ENCODE data around the gene NCAM2.
A peak's percentile ranks its signal among the peaks of the same experiment; 100 is the strongest.

NCAM2 gene

DNA sequence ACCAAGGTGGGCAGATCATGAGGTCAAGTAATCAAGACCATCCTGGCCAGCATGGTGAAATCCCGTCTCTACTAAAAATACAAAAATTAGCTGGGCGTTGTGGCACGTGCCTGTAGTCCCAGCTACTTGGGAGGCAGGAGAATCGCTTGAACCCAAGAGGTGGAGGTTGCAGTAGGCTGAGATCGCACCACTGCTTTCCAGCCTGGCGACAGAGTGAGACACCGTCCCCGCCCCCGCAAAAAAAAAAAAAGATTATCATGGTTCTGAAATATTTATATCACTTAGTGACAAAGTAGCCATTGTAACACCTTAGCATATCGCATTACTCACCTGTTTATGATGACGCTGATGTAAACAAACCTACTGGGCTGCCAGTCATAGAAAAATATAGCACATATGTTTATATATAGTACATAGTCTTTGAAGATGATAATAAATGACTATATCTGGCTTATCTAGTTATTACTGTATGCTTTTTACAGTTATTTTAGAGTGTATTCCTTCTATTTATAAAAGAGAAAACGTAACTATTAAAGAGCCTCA, 160.2 kb downstream of the NCAM2 start:
- H3K4me3 ChIP-seq (ENCODE audit: low read depth, low read length), result no peak overlapping the region
- DNase-seq (ENCODE audit: low read depth), result no peak

DNA sequence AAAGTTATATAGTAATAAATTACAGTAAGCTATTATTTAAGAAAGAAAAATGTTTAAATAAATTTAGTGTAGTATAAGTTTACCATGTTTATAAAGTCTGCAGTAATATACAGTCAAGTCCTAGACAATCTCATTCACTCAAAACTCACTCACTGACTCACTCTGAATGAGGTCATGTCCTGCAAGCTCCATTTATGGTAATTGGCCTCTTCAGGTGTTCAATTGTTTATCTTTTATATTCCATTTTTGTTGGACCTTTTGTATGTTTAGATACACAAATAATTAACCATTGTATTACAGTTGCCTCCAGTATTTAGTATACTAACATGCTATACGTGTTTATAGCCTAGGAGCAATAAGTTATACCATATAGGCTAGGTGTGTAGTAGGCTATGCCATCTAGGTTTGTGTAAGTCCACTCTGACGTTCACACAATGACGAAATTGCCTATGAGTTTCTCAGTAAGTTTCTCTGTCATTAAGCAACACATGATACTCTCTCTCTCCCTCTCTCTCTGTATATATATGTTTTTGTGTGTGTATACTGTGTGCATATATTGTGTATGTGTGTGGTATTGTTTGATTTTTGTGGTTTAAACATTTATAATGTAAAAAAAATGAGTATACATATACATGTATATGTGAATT, 161.2 kb downstream of the NCAM2 start:
- DNase-seq (ENCODE audit: low read depth), result no peak
- no peak overlapping the region for H3K4me3 ChIP-seq (ENCODE audit: low read depth, low read length)

DNA sequence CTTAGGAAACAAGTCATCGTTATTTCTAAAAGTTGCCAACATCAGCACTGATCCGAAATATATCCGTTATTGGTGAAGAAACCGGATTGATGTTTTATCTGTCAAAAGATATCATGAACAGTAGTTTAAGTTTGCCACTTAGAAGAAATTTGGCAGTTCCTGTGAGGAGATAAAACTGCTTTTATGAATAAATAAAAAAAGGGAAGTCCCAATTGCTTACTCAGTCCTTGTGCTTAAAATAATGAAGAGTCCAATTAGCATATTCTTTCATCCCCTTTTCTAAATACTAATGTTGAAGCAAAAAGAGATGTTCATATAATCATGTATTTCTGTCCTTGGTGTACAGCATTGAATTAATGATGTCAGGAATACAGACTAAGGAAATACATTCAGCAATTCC, 164.6 kb downstream of the NCAM2 start:
- H3K4me3 ChIP-seq (ENCODE audit: low read depth, low read length), result no peak overlapping the region
- DNase-seq (ENCODE audit: low read depth), result no peak

DNA sequence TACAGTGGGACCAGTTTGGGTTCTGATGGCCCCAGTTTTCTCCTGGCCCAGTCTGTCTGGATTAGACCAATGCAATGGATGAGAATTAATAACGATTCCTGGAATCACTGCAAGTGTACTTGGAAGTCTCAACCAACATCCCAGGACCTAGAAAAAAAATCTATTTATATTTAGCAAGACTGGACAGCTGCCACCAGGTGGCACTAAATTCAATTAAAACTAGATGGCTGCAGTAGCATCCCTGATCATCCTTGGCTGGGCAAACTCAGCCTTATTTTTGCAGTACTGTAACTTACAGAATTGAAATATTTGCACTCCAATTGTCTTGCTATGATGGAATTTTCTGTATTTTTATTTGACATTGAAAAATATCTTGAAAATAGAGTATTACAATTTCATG, 165.7 kb downstream of the NCAM2 start:
- H3K4me3 ChIP-seq (ENCODE audit: low read depth, low read length), result no peak overlapping the region
- DNase-seq (ENCODE audit: low read depth), result peak; percentile 31

- H3K4me3 ChIP-seq (ENCODE audit: low read depth, low read length), result no peak overlapping the region
- DNase-seq (ENCODE audit: low read depth), result peak; percentile 85
Observed at GRCh38 chr21:21165063-21165645, 166.9 kb downstream of the NCAM2 start.

DNA sequence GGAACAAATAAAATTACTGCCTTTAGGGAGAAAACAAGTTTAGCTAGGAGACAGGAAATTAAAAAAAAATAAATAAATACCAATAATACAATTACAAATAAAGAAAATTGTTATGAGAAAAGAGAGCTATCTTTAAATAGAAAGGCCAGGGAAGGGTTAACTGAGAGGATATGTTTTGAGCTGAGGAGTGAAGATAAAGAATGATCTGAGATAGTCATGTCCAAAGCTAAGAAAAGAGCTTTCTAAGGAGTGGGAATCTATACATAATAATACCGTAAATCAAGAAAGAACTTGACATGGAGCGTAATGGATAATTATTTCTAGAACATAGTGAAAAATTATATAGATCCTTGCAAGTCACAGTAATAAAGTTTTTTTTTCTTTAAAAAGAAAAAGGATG, 176.5 kb downstream of the NCAM2 start:
- no peak for DNase-seq (ENCODE audit: low read depth)
- no peak overlapping the region for H3K4me3 ChIP-seq (ENCODE audit: low read depth, low read length)

GRCh38 chr21:21175798-21176334, 177.7 kb downstream of the NCAM2 start:
- no peak overlapping the region for H3K4me3 ChIP-seq (ENCODE audit: low read depth, low read length)
- no peak for DNase-seq (ENCODE audit: low read depth)

DNA sequence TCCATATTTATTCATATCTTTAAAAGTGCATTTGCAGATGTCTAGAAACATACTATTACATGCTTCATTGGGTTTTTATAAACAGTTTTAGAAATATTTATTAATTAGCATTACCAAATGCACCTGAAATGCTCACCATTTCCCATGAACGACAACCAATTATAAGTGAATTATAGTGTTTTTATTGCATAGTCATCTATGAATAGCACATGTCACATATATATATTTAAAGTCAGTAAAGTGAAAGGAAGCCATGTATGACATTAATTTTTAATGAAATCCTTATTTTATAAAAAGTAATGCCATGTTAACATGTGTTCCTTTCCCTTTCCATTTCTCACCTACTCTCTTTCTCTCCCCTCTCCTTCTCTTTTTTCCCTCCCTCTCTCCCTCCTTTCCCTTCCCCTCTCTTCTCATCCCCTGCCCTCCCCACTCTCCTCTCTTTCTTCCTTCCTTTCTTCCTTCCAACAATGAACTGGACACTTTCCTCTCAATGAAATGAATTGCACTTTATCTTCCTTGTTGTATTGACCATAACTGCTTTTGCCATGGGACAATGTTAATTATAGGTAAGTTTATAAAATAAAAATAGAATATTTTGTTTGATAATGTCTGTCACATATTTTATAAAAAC, 179.3 kb downstream of the NCAM2 start:
- no peak overlapping the region for H3K4me3 ChIP-seq (ENCODE audit: low read depth, low read length)
- no peak for DNase-seq (ENCODE audit: low read depth)

GRCh38 chr21:21179619-21180298, 181.6 kb downstream of the NCAM2 start:
- no peak for DNase-seq (ENCODE audit: low read depth)
- H3K4me3 ChIP-seq (ENCODE audit: low read depth, low read length), result no peak overlapping the region

DNA sequence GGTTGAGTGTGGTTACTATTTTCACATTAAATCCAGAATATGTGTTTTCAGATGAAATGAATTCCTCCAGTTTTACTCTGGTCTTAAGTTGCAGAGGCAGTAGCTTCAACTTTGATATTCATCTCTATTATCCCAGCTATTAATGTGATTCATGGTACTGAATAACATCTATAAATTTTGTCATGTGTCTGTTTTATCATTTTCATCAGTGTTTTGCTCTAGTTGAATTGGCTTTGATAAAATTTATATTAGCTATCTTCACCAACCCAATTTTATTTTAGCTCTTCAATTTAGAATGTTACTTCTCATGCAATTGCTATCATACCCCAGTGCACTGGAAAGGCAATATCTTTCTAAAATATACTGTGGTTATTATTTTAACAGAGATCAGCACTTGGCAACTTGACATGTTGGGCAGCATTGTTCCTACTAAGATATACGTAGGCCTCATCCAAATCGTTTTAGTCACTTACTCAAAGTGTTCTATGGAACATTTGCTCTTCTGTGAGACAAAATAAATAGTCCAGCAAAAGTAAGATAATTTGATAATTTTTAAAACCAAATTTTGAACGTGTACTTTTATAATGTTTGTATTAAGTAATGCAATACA, 184.3 kb downstream of the NCAM2 start:
- DNase-seq (ENCODE audit: low read depth), result no peak
- no peak overlapping the region for H3K4me3 ChIP-seq (ENCODE audit: low read depth, low read length)

DNA sequence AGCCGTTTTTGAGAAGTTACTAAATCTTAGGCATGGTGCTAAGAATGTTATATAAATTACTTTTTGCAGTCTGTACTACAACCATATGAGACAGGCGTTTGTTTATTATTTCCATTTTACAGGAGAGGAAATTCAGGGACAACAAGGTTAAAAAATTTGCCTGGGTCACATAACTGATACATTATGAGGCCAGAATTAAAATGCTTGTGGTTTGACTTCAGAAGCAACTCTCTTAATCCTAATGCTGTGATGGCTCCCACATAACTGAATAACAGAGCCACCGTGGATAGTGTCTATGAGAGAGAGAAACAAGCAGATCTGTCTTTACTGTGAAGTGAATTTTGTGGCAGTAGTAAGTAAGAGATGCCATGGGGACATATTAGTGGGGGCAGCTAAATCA, 184.9 kb downstream of the NCAM2 start:
- DNase-seq (ENCODE audit: low read depth), result no peak
- no peak overlapping the region for H3K4me3 ChIP-seq (ENCODE audit: low read depth, low read length)

DNA sequence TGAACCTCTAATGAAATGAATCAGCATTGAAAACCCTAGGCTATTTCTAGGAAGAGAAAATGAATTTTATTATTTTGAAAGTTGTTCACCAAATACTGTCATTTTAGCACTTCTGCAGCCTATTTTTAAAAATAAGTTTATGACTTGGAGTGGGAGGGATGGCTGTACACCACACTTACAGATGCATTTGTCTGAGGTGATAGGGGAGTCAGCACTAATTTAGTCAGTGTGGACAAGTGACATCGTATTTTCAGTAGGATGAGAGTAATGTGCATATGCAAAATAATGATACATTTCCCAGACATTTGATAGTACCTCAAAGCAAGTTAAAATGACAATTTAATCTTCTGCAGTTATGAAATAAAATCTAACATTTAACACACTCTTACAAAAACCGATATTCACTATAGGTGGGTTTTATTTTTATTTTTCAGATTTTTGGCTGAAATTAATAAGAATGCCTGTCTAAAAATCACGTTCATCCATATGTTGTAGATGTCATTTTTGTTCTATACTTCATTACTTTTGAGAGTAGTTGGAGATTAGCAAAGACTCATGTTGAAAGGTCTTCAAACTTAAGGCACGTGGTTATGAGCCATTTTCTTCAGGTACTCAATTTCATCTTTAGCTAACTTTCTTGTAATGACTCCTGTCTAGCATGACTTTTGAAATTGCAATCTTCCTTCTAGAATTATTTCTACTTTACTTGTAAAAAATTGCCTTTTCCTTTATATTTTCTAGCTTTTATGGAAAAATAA, 186.7 kb downstream of the NCAM2 start:
- DNase-seq (ENCODE audit: low read depth), result no peak
- H3K4me3 ChIP-seq (ENCODE audit: low read depth, low read length), result no peak overlapping the region

GRCh38 chr21:21187579-21187978, 189.4 kb downstream of the NCAM2 start:
- no peak for DNase-seq (ENCODE audit: low read depth)
- H3K4me3 ChIP-seq (ENCODE audit: low read depth, low read length), result no peak overlapping the region

GRCh38 chr21:21188513-21189195, 190.4 kb downstream of the NCAM2 start:
- DNase-seq (ENCODE audit: low read depth), result peak; percentile 26
- no peak overlapping the region for H3K4me3 ChIP-seq (ENCODE audit: low read depth, low read length)

GRCh38 chr21:21195417-21195943, 197.3 kb downstream of the NCAM2 start:
- no peak overlapping the region for H3K4me3 ChIP-seq (ENCODE audit: low read depth, low read length)
- DNase-seq (ENCODE audit: low read depth), result no peak

DNA sequence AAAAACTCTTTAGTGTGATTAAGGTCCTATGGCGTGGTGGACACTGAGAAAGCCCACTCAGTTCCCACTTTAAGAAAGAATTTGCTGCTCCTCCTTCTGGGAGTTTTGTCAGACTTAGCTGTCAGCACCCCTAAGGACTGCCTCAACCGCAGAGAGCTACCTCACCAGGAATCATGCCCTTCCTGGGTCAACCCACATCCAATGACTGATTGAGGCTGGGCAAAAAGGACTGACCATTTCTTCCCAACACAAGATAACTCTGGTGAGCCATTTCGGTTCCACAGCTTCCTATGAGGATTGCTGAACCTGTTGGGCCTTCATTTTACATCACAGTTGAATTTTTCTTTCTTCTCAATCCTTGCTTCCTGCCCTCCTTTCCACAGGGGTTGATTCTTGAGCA, 197.9 kb downstream of the NCAM2 start:
- H3K4me3 ChIP-seq (ENCODE audit: low read depth, low read length), result no peak overlapping the region
- peak; percentile 41 for DNase-seq (ENCODE audit: low read depth)

GRCh38 chr21:21196848-21197247, 198.6 kb downstream of the NCAM2 start:
- no peak for DNase-seq (ENCODE audit: low read depth)
- no peak overlapping the region for H3K4me3 ChIP-seq (ENCODE audit: low read depth, low read length)
